SK-N-SH treated with all-trans-retinoic acid at 6 μM for 48 hours (cell line): Measurements from ENCODE around the gene ZNF860.
"Not testable (repeated sequence)": the region's sequence is repeated elsewhere in the genome, so short reads cannot be mapped to it uniquely, and the experiment has no call there.

Experiments
- ARNTL ChIP-seq: fragments of 450-650 bp; formaldehyde crosslinking; IDR thresholded peaks from 2 replicates; pipeline ENCODE4 v1.5.0; 2020; ENCODE audit warnings: low read depth, mild to moderate bottlenecking, moderate library complexity, borderline replicate concordance
- CREB5 ChIP-seq: fragments of 250-450 bp; sonication (Bioruptor Pico); IDR thresholded peaks from 2 replicates; pipeline ENCODE4 v1.5.1; 2020; ENCODE audit warnings: low read depth, mild to moderate bottlenecking, moderate library complexity
- GLIS3 ChIP-seq: fragments of 250-450 bp; sonication (Bioruptor Pico); IDR thresholded peaks from 2 replicates; pipeline ENCODE4 v1.5.0; 2020; ENCODE audit warnings: mild to moderate bottlenecking, moderate library complexity
- OSR1 ChIP-seq: fragments of 250-450 bp; sonication (Bioruptor Pico); IDR thresholded peaks from 2 replicates; pipeline ENCODE4 v1.8.0; 2022; ENCODE audit warnings: moderate library complexity, mild to moderate bottlenecking, inconsistent platforms
- PPARA ChIP-seq: fragments of 250-450 bp; sonication (Bioruptor Pico); IDR thresholded peaks from 2 replicates; pipeline ENCODE4 v1.5.0; 2020; ENCODE audit warnings: mild to moderate bottlenecking, borderline replicate concordance
- RARB ChIP-seq: fragments of 250-450 bp; sonication (Bioruptor Pico); IDR thresholded peaks from 2 replicates; pipeline ENCODE4 v1.8.0; 2021; ENCODE audit warnings: mild to moderate bottlenecking, moderate library complexity
- SNAI2 ChIP-seq: fragments of 250-450 bp; sonication (Bioruptor Pico); IDR thresholded peaks from 2 replicates; pipeline ENCODE4 v1.5.0; 2020; ENCODE audit warnings: mild to moderate bottlenecking, moderate library complexity
- TOX ChIP-seq: fragments of 250-450 bp; sonication (Bioruptor Pico); IDR thresholded peaks from 2 replicates; pipeline ENCODE4 v1.8.0; 2021; ENCODE audit warnings: mild to moderate bottlenecking, moderate library complexity, borderline replicate concordance
- ZFP3 ChIP-seq: fragments of 250-450 bp; sonication (Bioruptor Pico); IDR thresholded peaks from 2 replicates; pipeline ENCODE4 v1.5.0; 2020; ENCODE audit warnings: mild to moderate bottlenecking, moderate library complexity
- ZFP30 ChIP-seq: fragments of 450-650 bp; formaldehyde crosslinking; IDR thresholded peaks from 2 replicates; pipeline ENCODE4 v1.5.0; 2022; ENCODE audit warnings: mild to moderate bottlenecking, moderate library complexity
- ZNF565 ChIP-seq: fragments of 450-650 bp; formaldehyde crosslinking; conservative IDR thresholded peaks from 2 replicates; pipeline ENCODE4 v1.5.0; 2020; ENCODE audit warnings: low read depth, mild to moderate bottlenecking, moderate library complexity
- ZNF8 ChIP-seq: fragments of 450-650 bp; formaldehyde crosslinking; IDR thresholded peaks from 2 replicates; pipeline ENCODE4 v1.5.0; 2020; ENCODE audit warnings: mild to moderate bottlenecking, moderate library complexity
- TF ChIP-seq, protein P1 (sequence below): fragments of 250-450 bp; sonication (Bioruptor Pico); IDR thresholded peaks from 2 replicates; pipeline ENCODE4 v1.8.0; 2020; ENCODE audit warnings: mild to moderate bottlenecking, moderate library complexity, borderline replicate concordance

DNA sequence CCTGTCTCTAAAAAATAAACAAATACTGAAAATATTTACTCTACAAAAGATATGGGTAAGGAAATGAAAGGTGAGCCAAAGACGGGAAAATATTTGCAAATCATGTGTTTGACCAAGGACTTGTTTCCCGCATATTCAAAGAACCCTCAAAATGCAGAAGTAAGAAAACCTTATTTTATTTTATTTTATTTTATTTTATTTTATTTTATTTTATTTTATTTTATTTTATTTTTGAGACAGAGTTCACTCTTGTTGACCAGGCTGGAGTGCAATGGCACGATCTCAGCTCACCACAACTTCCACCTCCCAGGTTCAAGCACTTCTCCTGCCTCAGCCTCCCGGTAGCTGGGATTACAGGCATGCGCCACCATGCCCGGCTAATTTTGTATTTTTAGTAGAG, 11.4 kb downstream of the ZNF860 start:
- TF ChIP-seq RARB (CRISPR knock-in tag); ZNF8 (CRISPR knock-in tag); CREB5 (CRISPR knock-in tag); ZFP30 (CRISPR knock-in tag); PPARA (CRISPR knock-in tag); GLIS3 (CRISPR knock-in tag); ARNTL (CRISPR knock-in tag); ZNF565; TOX (CRISPR knock-in tag); OSR1 (CRISPR knock-in tag); ZFP3 (CRISPR knock-in tag); SNAI2 (CRISPR knock-in tag): not testable (repeated sequence)
- TF ChIP-seq, protein P1, sequence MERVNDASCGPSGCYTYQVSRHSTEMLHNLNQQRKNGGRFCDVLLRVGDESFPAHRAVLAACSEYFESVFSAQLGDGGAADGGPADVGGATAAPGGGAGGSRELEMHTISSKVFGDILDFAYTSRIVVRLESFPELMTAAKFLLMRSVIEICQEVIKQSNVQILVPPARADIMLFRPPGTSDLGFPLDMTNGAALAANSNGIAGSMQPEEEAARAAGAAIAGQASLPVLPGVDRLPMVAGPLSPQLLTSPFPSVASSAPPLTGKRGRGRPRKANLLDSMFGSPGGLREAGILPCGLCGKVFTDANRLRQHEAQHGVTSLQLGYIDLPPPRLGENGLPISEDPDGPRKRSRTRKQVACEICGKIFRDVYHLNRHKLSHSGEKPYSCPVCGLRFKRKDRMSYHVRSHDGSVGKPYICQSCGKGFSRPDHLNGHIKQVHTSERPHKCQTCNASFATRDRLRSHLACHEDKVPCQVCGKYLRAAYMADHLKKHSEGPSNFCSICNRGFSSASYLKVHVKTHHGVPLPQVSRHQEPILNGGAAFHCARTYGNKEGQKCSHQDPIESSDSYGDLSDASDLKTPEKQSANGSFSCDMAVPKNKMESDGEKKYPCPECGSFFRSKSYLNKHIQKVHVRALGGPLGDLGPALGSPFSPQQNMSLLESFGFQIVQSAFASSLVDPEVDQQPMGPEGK (CRISPR knock-in tag) = not testable (repeated sequence)
